GM23338 (cell line): ENCODE data around the gene LINGO1. TPM values are rescaled to one million over a fixed set of nuclear protein-coding genes. Genes with fewer than 3 reads are reported as not detected.

Source experiments
- ATAC-seq: fragments of 200-7000 bp; cut with Tn5 transposase; 3 replicates; pipeline ENCODE4 v1.9.1; 2020
- DNase-seq: peaks from one replicate; pipeline ENCODE4 v3.0.0-alpha.2; 2015; ENCODE audit warnings: low spot score
- H2AFZ ChIP-seq: fragments of 200-600 bp; sonication (generic); 2 replicates; pipeline ENCODE4 v1.8.0; 2016; ENCODE audit warnings: antibody characterized with exemption, mild to moderate bottlenecking, moderate library complexity
- H3F3A ChIP-seq: fragments of 200-600 bp; sonication (generic); replicated peaks from 2 replicates; pipeline ENCODE4 v1.8.0; 2017; ENCODE audit warnings: antibody characterized with exemption, mixed run types, low read depth
- H3K27ac ChIP-seq: fragments of 200-600 bp; sonication (generic); 2 replicates; pipeline ENCODE4 v1.6.1; 2016; ENCODE audit warnings: low read depth
- H3K27me3 ChIP-seq: fragments of 200-600 bp; sonication (generic); 2 replicates; pipeline ENCODE4 v1.8.0; 2016; ENCODE audit warnings: mild to moderate bottlenecking, mixed run types, moderate library complexity; ENCODE audit not compliant: insufficient read depth
- H3K36me3 ChIP-seq: fragments of 200-600 bp; sonication (generic); 2 replicates; pipeline ENCODE4 v1.8.0; 2016; ENCODE audit warnings: mild to moderate bottlenecking; ENCODE audit not compliant: insufficient read depth
- H3K4me1 ChIP-seq: fragments of 200-600 bp; sonication (generic); 2 replicates; pipeline ENCODE4 v1.8.0; 2016; ENCODE audit warnings: mild to moderate bottlenecking, moderate library complexity; ENCODE audit not compliant: insufficient read depth
- H3K4me2 ChIP-seq: fragments of 200-600 bp; sonication (generic); 2 replicates; pipeline ENCODE4 v1.7.1; 2017; ENCODE audit warnings: mixed run types
- H3K4me3 ChIP-seq: fragments of 200-600 bp; sonication (generic); 2 replicates; pipeline ENCODE4 v1.6.1; 2016; ENCODE audit warnings: mixed run types
- H3K79me2 ChIP-seq: fragments of 200-600 bp; sonication (generic); replicated peaks from 2 replicates; pipeline ENCODE4 v1.8.0; 2017; ENCODE audit warnings: mild to moderate bottlenecking; ENCODE audit not compliant: insufficient read depth
- H3K9me2 ChIP-seq: fragments of 200-600 bp; sonication (generic); 2 replicates; pipeline ENCODE4 v1.8.0; 2017; ENCODE audit not compliant: insufficient read depth
- H4K20me1 ChIP-seq: fragments of 200-600 bp; sonication (generic); replicated peaks from 2 replicates; pipeline ENCODE4 v1.8.0; 2017; ENCODE audit warnings: mild to moderate bottlenecking; ENCODE audit not compliant: insufficient read depth
- H3K27ac Mint-ChIP-seq: 2 replicates; pipeline ENCODE4 v1.8.0; 2020; ENCODE audit warnings: inconsistent platforms, mild to moderate bottlenecking, moderate library complexity, mixed read lengths
- H3K27me3 Mint-ChIP-seq: 3 replicates; pipeline ENCODE4 v1.8.0; 2022; ENCODE audit warnings: low read depth, mild to moderate bottlenecking, moderate library complexity, mixed read lengths, inconsistent platforms; ENCODE audit not compliant: insufficient read depth, poor library complexity
- H3K36me3 Mint-ChIP-seq: 3 replicates; pipeline ENCODE4 v1.8.0; 2021; ENCODE audit warnings: low read depth, mild to moderate bottlenecking, inconsistent platforms, moderate library complexity, mixed read lengths
- H3K4me1 Mint-ChIP-seq: 3 replicates; pipeline ENCODE4 v1.8.0; 2020; ENCODE audit warnings: mild to moderate bottlenecking, inconsistent platforms, mixed read lengths
- H3K4me3 Mint-ChIP-seq: 3 replicates; pipeline ENCODE4 v1.8.0; 2021; ENCODE audit warnings: moderate library complexity, mild to moderate bottlenecking, inconsistent platforms, mixed read lengths
- H3K9me3 Mint-ChIP-seq: 3 replicates; pipeline ENCODE4 v1.8.0; 2020; ENCODE audit warnings: moderate library complexity, mild to moderate bottlenecking, inconsistent platforms, mixed read lengths
- CTCF ChIP-seq, 2 experiments: fragments of 200-600 bp in 1 of 2; sonication (generic) in 1 of 2; conservative IDR thresholded peaks; 2 replicates each; pipeline versions ENCODE4 v1.5.1 to v1.6.1; 2016 to 2017; ENCODE audit warnings: antibody characterized with exemption in 2 of 2, low read depth in 2 of 2, mild to moderate bottlenecking in 2 of 2, moderate library complexity in 1 of 2
- EZH2phosphoT487 ChIP-seq: fragments of 200-600 bp; sonication (generic); IDR thresholded peaks from one replicate; pipeline ENCODE4 v1.8.1; 2018; ENCODE audit warnings: antibody characterized with exemption; ENCODE audit not compliant: unreplicated experiment
- REST ChIP-seq: IDR thresholded peaks from one replicate; pipeline ENCODE4 v1.6.1; 2018; ENCODE audit warnings: antibody characterized with exemption; ENCODE audit not compliant: unreplicated experiment
- STAT1 ChIP-seq: IDR thresholded peaks from one replicate; pipeline ENCODE4 v1.6.1; 2016; ENCODE audit warnings: antibody characterized with exemption; ENCODE audit not compliant: unreplicated experiment
- ZNF114 ChIP-seq: fragments of 250-450 bp; sonication (Bioruptor Pico); IDR thresholded peaks from 2 replicates; pipeline ENCODE4 v1.5.0; 2020; ENCODE audit warnings: mild to moderate bottlenecking, moderate library complexity
- ZNF331 ChIP-seq: fragments of 250-450 bp; sonication (Bioruptor Pico); IDR thresholded peaks from 2 replicates; pipeline ENCODE4 v1.5.0; 2020; ENCODE audit warnings: low read depth, mild to moderate bottlenecking, moderate library complexity
- polyA plus RNA-seq: library from polyadenylated mRNA; unstranded; fragments of >200 nt; fragmentation: Nextera tagmentation; extraction: Ambion mirVana; gene quantifications from 2 replicates; pipeline ENCODE4 v1.2.1, GENCODE V29; 2016
- total RNA-seq: library from RNA; depleted of rRNA; stranded (reverse); fragments of >200 nt; shearing (Covaris generic); gene quantifications from 2 replicates; pipeline ENCODE4 v1.2.3, GENCODE V29; 2014
- TF ChIP-seq, protein P1 (sequence below): IDR thresholded peaks from 2 replicates; pipeline ENCODE4 v1.6.1; 2016; ENCODE audit warnings: antibody characterized with exemption

LINGO1 gene
- total and polyA plus RNA-seq, 2 experiments from 2014 or later, result 16.9 to 63.1 TPM

DNA sequence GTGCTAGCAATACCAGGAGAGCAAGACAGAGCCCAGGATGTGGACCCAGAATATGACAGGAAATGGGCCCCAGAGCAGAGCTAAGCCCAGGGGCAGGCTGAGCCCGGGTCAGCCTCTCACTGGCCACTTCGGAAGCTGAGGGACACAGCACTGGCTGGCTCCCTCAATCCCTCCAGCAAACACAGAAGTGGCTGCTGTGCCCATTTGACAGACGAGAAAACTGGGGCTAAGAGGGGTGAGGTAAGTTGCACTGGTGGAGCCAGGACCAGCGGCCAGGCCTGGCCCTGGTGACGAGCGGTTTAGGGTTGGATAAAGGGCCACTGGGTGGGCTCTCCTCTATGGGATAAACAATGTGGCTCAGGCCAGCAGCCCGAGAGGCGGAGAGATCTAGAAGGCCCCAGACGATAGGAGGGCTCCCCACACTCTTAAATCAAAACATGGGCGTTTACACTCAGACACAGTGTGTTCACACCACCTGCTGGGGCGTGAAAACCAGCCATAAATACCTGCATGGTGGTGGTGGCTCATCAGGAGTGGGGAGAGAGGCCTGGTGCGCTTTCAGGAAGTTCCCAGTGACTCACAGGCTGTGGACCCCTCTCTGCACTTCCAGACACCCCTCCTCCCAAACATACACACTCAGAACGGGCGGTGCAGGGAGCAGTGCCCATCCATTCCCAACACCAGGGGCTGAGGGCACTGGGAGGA lies 12.0 kb upstream of the LINGO1 start (continued):
- TF ChIP-seq CTCF (conservative IDR thresholded peaks at IDR 0.05; ENCODE audit: low read depth in 2 of 2), result no peak
- TF ChIP-seq ZNF114, result no peak
- no peak for TF ChIP-seq ZNF331 (CRISPR knock-in tag)
- no peak for TF ChIP-seq EZH2phosphoT487
- TF ChIP-seq STAT1, result no peak
- no peak for TF ChIP-seq REST

DNA sequence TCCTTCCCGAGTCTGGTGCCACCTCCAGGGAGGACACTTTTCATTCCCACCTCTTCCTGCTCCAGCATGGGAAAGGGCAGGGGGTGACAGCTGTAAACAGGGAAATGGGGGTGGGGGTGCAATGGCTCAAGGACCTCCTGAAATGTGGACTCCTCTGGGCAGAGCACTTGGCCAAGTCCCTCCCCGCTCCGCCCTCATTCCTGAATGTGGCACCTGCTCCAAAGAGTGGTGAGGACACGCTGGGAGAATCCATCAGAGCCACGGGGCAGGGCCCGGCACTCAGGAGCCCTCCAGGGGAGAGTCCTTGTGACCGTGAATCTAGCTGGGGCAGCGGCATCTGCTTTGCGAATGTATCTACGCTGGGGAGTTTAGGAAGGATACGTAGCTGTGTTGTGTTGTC lies 11.1 kb upstream of the LINGO1 start:
- Histone ChIP-seq H2AFZ (no peak overlapping the region), H3K27me3 (no peaks in the 10 kb centered on the region), H3K4me3 (no peak overlapping the region), H3K36me3 (no peaks in the 10 kb centered on the region), H4K20me1 (no peaks in the 10 kb centered on the region), H3K4me2 (no peak overlapping the region), H3F3A (no peaks in the 10 kb centered on the region), H3K27ac (no peak overlapping the region), H3K79me2 (no peaks in the 10 kb centered on the region), H3K9me2 (no peaks in the 10 kb centered on the region), H3K4me1 (no peaks in the 10 kb centered on the region)
- TF ChIP-seq ZNF114, result no peak
- TF ChIP-seq, protein P1, sequence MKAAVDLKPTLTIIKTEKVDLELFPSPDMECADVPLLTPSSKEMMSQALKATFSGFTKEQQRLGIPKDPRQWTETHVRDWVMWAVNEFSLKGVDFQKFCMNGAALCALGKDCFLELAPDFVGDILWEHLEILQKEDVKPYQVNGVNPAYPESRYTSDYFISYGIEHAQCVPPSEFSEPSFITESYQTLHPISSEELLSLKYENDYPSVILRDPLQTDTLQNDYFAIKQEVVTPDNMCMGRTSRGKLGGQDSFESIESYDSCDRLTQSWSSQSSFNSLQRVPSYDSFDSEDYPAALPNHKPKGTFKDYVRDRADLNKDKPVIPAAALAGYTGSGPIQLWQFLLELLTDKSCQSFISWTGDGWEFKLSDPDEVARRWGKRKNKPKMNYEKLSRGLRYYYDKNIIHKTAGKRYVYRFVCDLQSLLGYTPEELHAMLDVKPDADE, result no peak
- H3K9me3 Mint-ChIP-seq, result no peaks in the 10 kb centered on the region
- no peak overlapping the region for H3K4me3 Mint-ChIP-seq
- H3K4me1 Mint-ChIP-seq, result peaks cover 15% of the 10 kb centered on the region; the same call in 2 of the 3 replicates
- no peak for ATAC-seq
- H3K27ac Mint-ChIP-seq, result no peak overlapping the region
- peaks cover 1% of the 10 kb centered on the region for H3K27me3 Mint-ChIP-seq
- no peak for DNase-seq
- no peaks in the 10 kb centered on the region for H3K36me3 Mint-ChIP-seq
